WTC11 (cell line): ENCODE data around the gene GREB1. TPM values are rescaled to one million over a fixed set of nuclear protein-coding genes. Genes with fewer than 3 reads are reported as not detected.
A peak's percentile ranks its signal among the peaks of the same experiment; 100 is the strongest.

Experiments used
- ATAC-seq: fragments of 200-7000 bp; cut with Tn5 transposase; 2 replicates; pipeline ENCODE4 v1.10.0; 2021; ENCODE audit warnings: mild to moderate bottlenecking, moderate library complexity
- CTCF ChIA-PET: fragments of 300-600 bp; sonication (Branson Sonifier 250); formaldehyde crosslinking; loops from one replicate; lab custom pipeline; 2021; ENCODE audit warnings: antibody characterized with exemption; lab: Charles Lee
- POLR2A ChIA-PET: fragments of 350-600 bp; sonication (Branson Sonifier 250); formaldehyde crosslinking; loops from one replicate; lab custom pipeline; 2021; ENCODE audit warnings: antibody characterized with exemption; lab: Charles Lee
- DNase-seq: peaks from one replicate; pipeline ENCODE4 v3.0.0; 2021; ENCODE audit warnings: low spot score
- H3K27ac Mint-ChIP-seq: 2 replicates; pipeline ENCODE4 v1.8.0; 2021; ENCODE audit warnings: mixed read lengths
- H3K27me3 Mint-ChIP-seq: 2 replicates; pipeline ENCODE4 v1.8.0; 2021; ENCODE audit warnings: low read depth, mild to moderate bottlenecking, moderate library complexity, mixed read lengths
- H3K36me3 Mint-ChIP-seq: 2 replicates; pipeline ENCODE4 v1.8.0; 2021; ENCODE audit warnings: mixed read lengths
- H3K4me1 Mint-ChIP-seq: 2 replicates; pipeline ENCODE4 v1.8.0; 2022; ENCODE audit warnings: mixed read lengths
- H3K4me3 Mint-ChIP-seq: 2 replicates; pipeline ENCODE4 v1.8.0; 2021; ENCODE audit warnings: mild to moderate bottlenecking, moderate library complexity, mixed read lengths
- H3K9me3 Mint-ChIP-seq: 2 replicates; pipeline ENCODE4 v1.8.0; 2021; ENCODE audit warnings: mixed read lengths
- ARID4B ChIP-seq: sonication (generic); formaldehyde crosslinking; IDR thresholded peaks from 2 replicates; pipeline ENCODE4 v1.8.0; 2023; ENCODE audit warnings: missing genetic modification reagents, mild to moderate bottlenecking, borderline replicate concordance
- ATF1 ChIP-seq: sonication (generic); formaldehyde crosslinking; IDR thresholded peaks from 2 replicates; pipeline ENCODE4 v1.8.1; 2023; ENCODE audit warnings: mild to moderate bottlenecking, moderate library complexity, missing genetic modification reagents
- CREM ChIP-seq: sonication (generic); formaldehyde crosslinking; IDR thresholded peaks from 2 replicates; pipeline ENCODE4 v1.8.1; 2022; ENCODE audit warnings: mild to moderate bottlenecking, missing genetic modification reagents, moderate library complexity
- ETV6 ChIP-seq: sonication (generic); formaldehyde crosslinking; IDR thresholded peaks from 2 replicates; pipeline ENCODE4 v1.8.1; 2022; ENCODE audit warnings: mild to moderate bottlenecking, missing genetic modification reagents
- FOXP1 ChIP-seq: sonication (generic); formaldehyde crosslinking; IDR thresholded peaks from 2 replicates; pipeline ENCODE4 v1.8.0; 2022; ENCODE audit warnings: missing genetic modification reagents, mild to moderate bottlenecking, moderate library complexity, borderline replicate concordance
- GABPB1 ChIP-seq: sonication (generic); formaldehyde crosslinking; IDR thresholded peaks from 2 replicates; pipeline ENCODE4 v1.8.1; 2023; ENCODE audit warnings: mild to moderate bottlenecking, missing genetic modification reagents
- IRF2 ChIP-seq: sonication (generic); formaldehyde crosslinking; IDR thresholded peaks from 2 replicates; pipeline ENCODE4 v1.8.0; 2022; ENCODE audit warnings: low read depth, missing genetic modification reagents, borderline replicate concordance
- KAT7 ChIP-seq: sonication (generic); formaldehyde crosslinking; IDR thresholded peaks from 2 replicates; pipeline ENCODE4 v1.8.1; 2023; ENCODE audit warnings: missing genetic modification reagents, mild to moderate bottlenecking, borderline replicate concordance
- NFE2L1 ChIP-seq: sonication (generic); formaldehyde crosslinking; IDR thresholded peaks from 2 replicates; pipeline ENCODE4 v1.8.1; 2023; ENCODE audit warnings: missing genetic modification reagents
- PREB ChIP-seq: sonication (generic); formaldehyde crosslinking; IDR thresholded peaks from 2 replicates; pipeline ENCODE4 v1.8.1; 2022; ENCODE audit warnings: mild to moderate bottlenecking, missing genetic modification reagents, moderate library complexity, borderline replicate concordance
- RORB ChIP-seq: fragments of 250-450 bp; sonication (Bioruptor Pico); IDR thresholded peaks from 2 replicates; pipeline ENCODE4 v1.9.0; 2021; ENCODE audit warnings: mild to moderate bottlenecking
- TEAD1 ChIP-seq: sonication (generic); formaldehyde crosslinking; IDR thresholded peaks from 2 replicates; pipeline ENCODE4 v1.8.0; 2022; ENCODE audit warnings: mild to moderate bottlenecking, missing genetic modification reagents
- ZNF423 ChIP-seq: fragments of 250-450 bp; sonication (Bioruptor Pico); IDR thresholded peaks from 2 replicates; pipeline ENCODE4 v2.1.2; 2022; ENCODE audit warnings: mild to moderate bottlenecking, moderate library complexity
- total RNA-seq: library from RNA; stranded (reverse); gene quantifications from 3 replicates; pipeline ENCODE4 v1.2.3, GENCODE V29; 2021

GREB1 gene
- total RNA-seq, 1 experiment from 2014 or later = 35.7 TPM

- CTCF ChIA-PET = interaction anchor here (2.4 kb wide), 1 partner anchor 70 kb away, joined by 10 read pairs; no protein-coding TSS in a partner anchor
- H3K27me3 Mint-ChIP-seq = no peaks in the 10 kb centered on the region
- no peak for TF ChIP-seq CREM (CRISPR knock-in tag)
- TF ChIP-seq GABPB1 (CRISPR knock-in tag) = peak; percentile 16; the same call in 1 of the 2 replicates
- TF ChIP-seq, all 79 proteins: peak for 1
- Mint-ChIP-seq H3K4me3 (no peak overlapping the region), H3K27ac (peak overlapping the region; percentile 38; the same call in 1 of the 2 replicates), H3K9me3 (peaks cover 6% of the 10 kb centered on the region; the same call in 1 of the 2 replicates), H3K36me3 (no peaks in the 10 kb centered on the region), H3K4me1 (peaks cover 57% of the 10 kb centered on the region)
- DNase-seq = no peak
- no peak for ATAC-seq
- POLR2A ChIA-PET = no interaction called here
Measured at GRCh38 chr2:11514081-11514730, 19.6 kb upstream of the GREB1 start.

- DNase-seq (no peak), ATAC-seq (no peak)
- no peaks in the 10 kb centered on the region for H3K27me3 Mint-ChIP-seq
- ChIA-PET POLR2A (no interaction called here), CTCF (no interaction called here)
- peaks cover 57% of the 10 kb centered on the region for H3K4me1 Mint-ChIP-seq
- H3K27ac Mint-ChIP-seq = no peak overlapping the region
- H3K9me3 Mint-ChIP-seq = peaks cover 6% of the 10 kb centered on the region; the same call in 1 of the 2 replicates
- TF ChIP-seq FOXP1 (CRISPR knock-in tag) (no peak), ARID4B (no peak), NFE2L1 (no peak), PREB (CRISPR knock-in tag) (no peak), RORB (CRISPR knock-in tag) (no peak), ETV6 (CRISPR knock-in tag) (no peak), TEAD1 (CRISPR knock-in tag) (no peak), ATF1 (CRISPR knock-in tag) (no peak)
- H3K36me3 Mint-ChIP-seq = no peaks in the 10 kb centered on the region
- H3K4me3 Mint-ChIP-seq = no peak overlapping the region
Measured at GRCh38 chr2:11514904-11515303, 18.9 kb upstream of the GREB1 start.

GRCh38 chr2:11515490-11515981 is 18.3 kb upstream of the GREB1 start:
- TF ChIP-seq IRF2 (CRISPR knock-in tag) = no peak
- TF ChIP-seq ZNF423 = peak; percentile 69
- TF ChIP-seq KAT7 (CRISPR knock-in tag) = no peak
- CTCF ChIA-PET = interaction anchor here (1.0 to 2.2 kb wide), 3 partner anchors 19 to 66 kb away, joined by 3 to 12 read pairs (median 5); partner anchors contain the start of gene GREB1
- no peaks in the 10 kb centered on the region for H3K27me3 Mint-ChIP-seq
- DNase-seq (no peak), ATAC-seq (peak; percentile 27; the same call in 1 of the 2 replicates)
- POLR2A ChIA-PET = no interaction called here
- H3K36me3 Mint-ChIP-seq = peaks cover 2% of the 10 kb centered on the region; the same call in 1 of the 2 replicates
- peaks cover 62% of the 10 kb centered on the region for H3K4me1 Mint-ChIP-seq
- no peak overlapping the region for H3K27ac Mint-ChIP-seq
- H3K9me3 Mint-ChIP-seq = peaks cover 12% of the 10 kb centered on the region
- no peak overlapping the region for H3K4me3 Mint-ChIP-seq
